HG03039 (cell line): ENCODE results near the gene ERO1A.

ENCODE experiments used
- ATAC-seq: cut with Tn5 transposase; IDR thresholded peaks from one replicate; pipeline ENCODE4 v1.9.1; 2021; ENCODE audit warnings: mild to moderate bottlenecking, moderate library complexity; ENCODE audit not compliant: unreplicated experiment

ERO1A gene

DNA sequence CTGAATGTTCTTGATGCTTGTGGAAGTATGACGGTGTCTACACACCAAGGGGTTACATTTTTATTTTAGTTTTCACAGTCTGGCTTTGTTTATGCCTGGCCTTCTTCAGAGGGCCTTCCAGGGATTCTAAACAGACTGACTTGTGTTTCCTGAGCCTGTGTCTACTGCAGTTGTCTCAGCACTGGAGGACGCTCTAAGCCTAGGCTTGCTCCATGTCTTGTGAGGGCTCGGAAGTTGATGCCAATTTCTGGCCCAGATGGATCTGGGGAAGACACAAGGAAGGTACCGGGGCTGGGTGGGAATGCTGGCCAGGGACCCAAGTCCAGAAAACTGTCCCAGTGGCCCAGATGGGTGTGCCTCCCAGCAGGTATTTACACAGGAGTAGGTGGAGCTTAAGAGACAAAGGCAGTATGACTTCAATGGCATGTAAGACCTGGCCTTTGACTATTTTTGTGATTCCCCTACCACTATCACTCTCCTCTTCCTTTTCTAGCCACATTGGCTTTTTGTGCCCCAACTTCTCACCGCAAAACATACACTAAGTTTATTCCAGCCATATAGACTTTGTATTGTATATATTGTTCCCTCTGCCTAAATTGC, 85.8 kb downstream of the ERO1A start:
- no peak for ATAC-seq

DNA sequence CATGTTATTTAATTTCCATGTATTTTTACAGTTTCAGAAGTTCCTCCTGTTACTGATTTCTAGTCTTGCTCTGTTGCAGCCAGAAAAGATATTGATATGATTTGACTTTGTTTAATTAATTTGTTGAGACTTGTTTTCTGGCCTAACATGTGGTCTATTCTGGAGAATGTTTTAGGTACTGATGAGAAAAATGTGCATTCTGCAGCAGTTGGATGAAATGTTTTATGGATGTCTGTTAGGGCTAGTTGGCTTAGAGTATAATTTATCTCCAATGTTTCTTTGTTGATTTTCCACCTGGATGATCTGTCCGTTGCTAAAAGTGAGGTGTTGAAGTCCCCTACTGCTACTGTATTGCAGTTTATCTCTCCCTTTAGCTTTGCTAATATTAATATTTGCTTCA, 88.3 kb downstream of the ERO1A start:
- no peak for ATAC-seq

DNA sequence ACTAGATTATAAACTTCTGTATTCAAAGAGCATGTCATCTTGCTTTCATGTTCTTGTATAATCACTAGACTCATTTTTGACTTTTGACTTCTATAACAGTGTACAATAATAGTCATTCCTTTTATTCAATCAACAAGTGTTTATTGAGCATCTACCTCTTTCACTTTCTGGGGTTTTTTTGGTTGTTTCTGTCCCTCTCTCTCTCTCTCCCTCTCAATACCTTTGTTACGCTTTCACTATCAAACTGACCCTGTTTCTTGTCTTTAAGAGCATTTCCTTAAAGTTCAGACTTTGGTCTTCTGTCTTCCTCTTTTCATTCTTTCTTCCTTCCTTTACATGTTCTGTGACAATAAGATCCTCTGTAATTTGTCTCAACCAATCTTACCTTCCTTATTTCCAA, 93.2 kb downstream of the ERO1A start:
- no peak for ATAC-seq

DNA sequence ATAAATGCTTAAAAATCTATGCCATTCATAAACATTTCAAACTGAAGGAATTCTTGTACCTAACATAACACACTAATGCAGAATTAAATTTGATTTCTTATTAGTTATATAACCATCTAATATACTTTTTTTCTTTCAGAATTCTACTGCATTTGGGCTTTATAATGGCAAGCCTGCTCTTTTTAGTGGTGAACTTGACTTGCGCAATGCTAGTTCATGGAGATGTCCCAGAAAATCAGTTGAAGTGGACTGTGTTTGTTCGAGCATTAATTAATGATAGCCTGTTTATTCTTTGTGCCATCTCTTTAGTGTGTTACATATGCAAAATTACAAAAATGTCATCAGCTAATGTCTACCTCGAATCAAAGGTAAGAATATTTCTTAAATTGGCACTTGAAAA, 95.4 kb downstream of the ERO1A start:
- ATAC-seq, result no peak

DNA sequence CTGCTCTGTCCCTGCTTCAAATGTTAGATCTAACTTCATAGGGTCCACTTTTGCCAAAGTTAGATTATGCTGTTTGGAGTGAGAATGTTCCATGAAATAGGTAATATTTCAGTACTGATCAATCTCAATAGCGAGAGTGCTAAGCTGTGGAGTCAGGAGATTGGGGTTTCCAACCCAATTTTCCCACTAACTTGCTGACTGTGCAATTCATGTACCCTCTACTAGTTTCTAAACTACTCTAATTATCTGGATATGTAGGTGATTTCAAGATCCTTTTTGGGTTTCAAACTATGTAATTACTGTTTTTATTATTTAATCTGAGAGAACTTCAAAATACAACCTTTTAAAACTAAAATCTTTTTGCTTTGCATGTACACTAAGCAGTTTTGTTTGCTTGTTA, 96.8 kb downstream of the ERO1A start:
- ATAC-seq, result no peak

DNA sequence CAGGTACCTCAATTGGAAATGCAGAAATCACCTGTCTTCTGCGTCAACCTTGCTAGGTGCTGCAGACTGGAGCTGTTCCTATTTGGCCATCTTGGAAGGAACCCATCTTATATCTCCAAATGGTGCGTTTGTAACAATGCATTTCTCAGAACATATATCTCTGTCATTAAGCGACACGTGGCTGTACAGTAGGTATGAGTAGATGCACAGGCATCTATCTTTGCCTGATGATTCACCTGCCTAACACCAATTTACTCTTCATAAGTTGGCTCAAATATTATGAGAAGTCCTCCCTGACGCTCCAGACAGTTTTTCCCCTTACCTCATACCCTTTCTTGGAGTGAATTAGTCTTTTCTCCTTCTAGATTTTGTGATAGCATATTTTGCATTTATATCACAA, 98.5 kb downstream of the ERO1A start:
- ATAC-seq, result no peak

DNA sequence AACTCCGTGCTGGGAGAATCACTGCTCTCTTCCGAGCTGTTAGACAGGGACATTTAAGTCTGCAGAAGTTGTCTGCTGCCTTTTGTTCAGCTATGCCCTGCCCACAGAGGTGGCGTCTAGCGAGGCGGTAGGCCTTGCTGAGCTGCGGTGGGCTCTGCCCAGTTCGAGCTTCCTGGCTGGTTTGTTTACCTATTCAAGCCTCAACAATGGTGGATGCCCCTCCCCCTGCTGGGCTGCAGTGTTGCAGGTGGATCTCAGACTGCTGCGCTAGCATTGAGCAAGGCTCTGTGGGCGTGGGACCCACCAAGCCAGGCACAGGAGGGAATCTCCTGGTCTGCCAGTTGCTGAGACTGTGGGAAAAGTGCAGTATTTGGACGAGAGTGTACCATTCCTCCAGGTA, 99.0 kb downstream of the ERO1A start:
- no peak for ATAC-seq

DNA sequence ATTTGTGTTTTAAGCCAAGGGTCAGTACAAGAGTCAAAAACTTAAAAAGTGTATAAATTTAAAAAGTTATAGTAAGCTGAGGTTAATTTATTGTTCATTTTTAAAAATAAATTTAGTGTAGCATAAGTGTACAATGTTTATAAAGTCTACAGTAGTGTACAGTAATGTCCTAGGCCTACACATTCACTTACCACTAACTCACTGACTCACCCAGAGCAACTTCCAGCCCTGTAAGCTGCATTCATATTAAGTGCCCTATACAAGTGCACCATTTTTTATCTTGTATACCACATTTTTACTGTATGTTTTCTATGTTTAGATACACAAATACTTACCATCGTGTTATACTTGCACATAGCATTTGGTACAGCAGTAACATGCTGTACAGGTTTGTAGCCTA, 105.0 kb downstream of the ERO1A start:
- ATAC-seq, result no peak
